HCT116 (cell line): ENCODE measurements around the gene ALDH1L2. TPM values are rescaled to one million over a fixed set of nuclear protein-coding genes. Genes with fewer than 3 reads are reported as not detected.

Experiments used
- ATAC-seq: fragments of 200-7000 bp; cut with Tn5 transposase; 2 replicates; pipeline ENCODE4 v1.9.1; 2020; ENCODE audit warnings: mild to moderate bottlenecking, moderate library complexity
- BruUV-seq: library from RNA; stranded (reverse); fragments of 400-500 nt; replicated peaks from 2 replicates; lab custom pipeline; 2021; lab: Mats Ljungman, UMichigan
- CTCF ChIA-PET: fragments of 300-600 bp; sonication (Branson Sonifier 250); formaldehyde crosslinking; loops from one replicate; lab custom pipeline; 2021; ENCODE audit warnings: antibody characterized with exemption; lab: Charles Lee
- POLR2A ChIA-PET: fragments of 300-600, 350-600 bp; sonication (Branson Sonifier 250); formaldehyde crosslinking; loops from one replicate; lab custom pipeline; 2021; ENCODE audit warnings: antibody characterized with exemption; lab: Charles Lee
- RAD21 ChIA-PET, 2 experiments: fragments of 300-600 bp; sonication (Branson Sonifier 250); formaldehyde crosslinking; loops; one replicate each; lab custom pipeline; 2023; ENCODE audit warnings: low total read pairs in 2 of 2; ENCODE audit not compliant: uncharacterized antibody in 2 of 2, unreplicated experiment in 2 of 2, low non-redundant PET in 1 of 2; lab: Charles Lee
- DNase-seq: peaks from one replicate; pipeline ENCODE4 v3.0.0-alpha.2; 2010; ENCODE audit warnings: low read depth, low spot score
- H2AFZ ChIP-seq: fragments of 200-600 bp; shearing (Covaris generic), sonication (generic); 2 replicates; pipeline ENCODE4 v1.6.1; 2017; ENCODE audit warnings: low read depth, mixed run types, mixed read lengths, antibody characterized with exemption, low read length; ENCODE audit not compliant: poor library complexity, severe bottlenecking
- H3K27ac ChIP-seq: 2 replicates; pipeline ENCODE4 v1.5.1; 2012; ENCODE audit warnings: low read depth, low read length
- H3K27me3 ChIP-seq: fragments of 200-600 bp; sonication (generic); 2 replicates; pipeline ENCODE4 v1.6.1; 2016; ENCODE audit warnings: mixed run types, low read length, mixed read lengths; ENCODE audit not compliant: insufficient read depth
- H3K36me3 ChIP-seq, 2 experiments: fragments of 200-500 bp in 1 of 2; fragments of 200-600 bp in 1 of 2; sonication (Bioruptor generic) in 1 of 2; sonication (generic) in 1 of 2; 2 replicates each; pipeline versions ENCODE4 v1.5.1 to v1.6.1; 2014 to 2016; ENCODE audit warnings: low read length in 2 of 2, inconsistent platforms in 1 of 2, mixed read lengths in 1 of 2, mixed run types in 1 of 2; ENCODE audit not compliant: insufficient read depth in 2 of 2, control insufficient read depth in 1 of 2
- H3K4me1 ChIP-seq, 2 experiments: fragments of 200-600 bp in 1 of 2; sonication (generic) in 1 of 2; 2 replicates each; pipeline versions ENCODE4 v1.5.1 to v1.6.1; 2012 to 2017; ENCODE audit warnings: low read length in 2 of 2, inconsistent platforms in 1 of 2, mild to moderate bottlenecking in 1 of 2, mixed read lengths in 1 of 2, mixed run types in 1 of 2, moderate library complexity in 1 of 2; ENCODE audit not compliant: insufficient read depth in 2 of 2, control insufficient read depth in 1 of 2
- H3K4me2 ChIP-seq: fragments of 200-600 bp; sonication (generic); 2 replicates; pipeline ENCODE4 v1.6.1; 2017; ENCODE audit warnings: mixed run types, low read length, mixed read lengths
- H3K4me3 ChIP-seq, 2 experiments: fragments of 200-600 bp in 1 of 2; sonication (generic) in 1 of 2; replicated peaks in 1 of 2; 2 replicates each; pipeline ENCODE4 v1.5.1; 2011 to 2016; ENCODE audit warnings: low read length in 2 of 2, control low read depth in 1 of 2, low read depth in 1 of 2, mild to moderate bottlenecking in 1 of 2, mixed read lengths in 1 of 2, mixed run types in 1 of 2
- H3K79me2 ChIP-seq: fragments of 200-600 bp; sonication (generic); 2 replicates; pipeline ENCODE4 v1.6.1; 2017; ENCODE audit warnings: mild to moderate bottlenecking, mixed run types, low read length, moderate library complexity, mixed read lengths; ENCODE audit not compliant: insufficient read depth
- H3K9ac ChIP-seq: fragments of 200-600 bp; sonication (generic); 2 replicates; pipeline ENCODE4 v1.6.1; 2016; ENCODE audit warnings: low read length, mixed read lengths
- H3K9me2 ChIP-seq: fragments of 200-600 bp; sonication (generic), shearing (Covaris generic); 2 replicates; pipeline ENCODE4 v1.6.1; 2017; ENCODE audit warnings: mixed run types, mild to moderate bottlenecking, moderate library complexity; ENCODE audit not compliant: insufficient read depth
- H3K9me3 ChIP-seq, 2 experiments: fragments of 200-500 bp in 1 of 2; fragments of 200-600 bp in 1 of 2; sonication (Bioruptor generic) in 1 of 2; sonication (generic) in 1 of 2; 2 replicates each; pipeline ENCODE4 v1.6.1; 2014 to 2017; ENCODE audit warnings: low read length in 2 of 2, mixed read lengths in 2 of 2, inconsistent platforms in 1 of 2, low read depth in 1 of 2, mild to moderate bottlenecking in 1 of 2, mixed run types in 1 of 2, moderate library complexity in 1 of 2; ENCODE audit not compliant: control insufficient read depth in 1 of 2, insufficient read depth in 1 of 2
- H4K20me1 ChIP-seq: fragments of 200-600 bp; sonication (generic), shearing (Covaris generic); 2 replicates; pipeline ENCODE4 v1.6.1; 2017; ENCODE audit warnings: mixed run types, mild to moderate bottlenecking, moderate library complexity; ENCODE audit not compliant: insufficient read depth
- ATF3 ChIP-seq: IDR thresholded peaks from 2 replicates; pipeline ENCODE4 v1.6.1; 2012
- CEBPB ChIP-seq: IDR thresholded peaks from 2 replicates; pipeline ENCODE4 v1.6.1; 2012; ENCODE audit warnings: low read depth
- CTCF ChIP-seq, 3 experiments: fragments of 200-600 bp in 1 of 3; sonication (generic) in 1 of 3; IDR thresholded peaks in 2 of 3; conservative IDR thresholded peaks in 1 of 3; 2 replicates each; pipeline ENCODE4 v1.5.1; 2012 to 2017; ENCODE audit warnings: low read depth in 2 of 3, low read length in 2 of 3, antibody characterized with exemption in 1 of 3, borderline replicate concordance in 1 of 3, control low read depth in 1 of 3, mild to moderate bottlenecking in 1 of 3, mixed read lengths in 1 of 3, mixed run types in 1 of 3, moderate library complexity in 1 of 3; ENCODE audit not compliant: insufficient read depth in 1 of 3
- EGR1 ChIP-seq: IDR thresholded peaks from 2 replicates; pipeline ENCODE4 v1.6.1; 2012; ENCODE audit warnings: low read depth
- ELF1 ChIP-seq: IDR thresholded peaks from 2 replicates; pipeline ENCODE4 v1.6.1; 2012; ENCODE audit warnings: low read depth, borderline replicate concordance
- EZH2 ChIP-seq: fragments of 200-600 bp; sonication (generic); IDR thresholded peaks from 2 replicates; pipeline ENCODE4 v1.6.1; 2017; ENCODE audit warnings: antibody characterized with exemption, mixed run types
- JUND ChIP-seq: IDR thresholded peaks from 2 replicates; pipeline ENCODE4 v1.6.1; 2012
- RAD21 ChIP-seq: IDR thresholded peaks from 2 replicates; pipeline ENCODE4 v1.6.1; 2012; ENCODE audit warnings: low read depth, mild to moderate bottlenecking
- REST ChIP-seq: IDR thresholded peaks from 2 replicates; pipeline ENCODE4 v1.6.1; 2012; ENCODE audit warnings: low read depth
- SRF ChIP-seq: IDR thresholded peaks from 2 replicates; pipeline ENCODE4 v1.6.1; 2012; ENCODE audit warnings: low read depth
- YY1 ChIP-seq: IDR thresholded peaks from 2 replicates; pipeline ENCODE4 v1.6.1; 2011; ENCODE audit warnings: low read length, low read depth, moderate library complexity, mild to moderate bottlenecking; ENCODE audit not compliant: insufficient replicate concordance; ENCODE audit errors: extremely low read depth
- ZBTB33 ChIP-seq: IDR thresholded peaks from 2 replicates; pipeline ENCODE4 v1.6.1; 2011; ENCODE audit warnings: mild to moderate bottlenecking, low read length, moderate library complexity; ENCODE audit not compliant: insufficient replicate concordance; ENCODE audit errors: extremely low read depth
- ZFX ChIP-seq: fragments of 450-650 bp; IDR thresholded peaks from 2 replicates; pipeline ENCODE4 v1.6.1; 2017
- ZNF274 ChIP-seq: fragments of 200-500 bp; sonication (Bioruptor generic); IDR thresholded peaks from 2 replicates; pipeline ENCODE4 v1.6.1; 2014; ENCODE audit warnings: mild to moderate bottlenecking, low read depth, low read length, inconsistent platforms
- intact Hi-C: fragments of 100-400 bp; cut with micrococcal nuclease; formaldehyde crosslinking; loops from 2 replicates; pipeline ENCODE4 v1.10.0; 2022
- total RNA-seq: library from RNA; stranded (reverse); gene quantifications from one replicate; pipeline ENCODE4 v1.2.1, GENCODE V29; 2021; ENCODE audit not compliant: unreplicated experiment

The ALDH1L2 gene
- total RNA-seq, 1 experiment from 2014 or later: 1.5 TPM

DNA sequence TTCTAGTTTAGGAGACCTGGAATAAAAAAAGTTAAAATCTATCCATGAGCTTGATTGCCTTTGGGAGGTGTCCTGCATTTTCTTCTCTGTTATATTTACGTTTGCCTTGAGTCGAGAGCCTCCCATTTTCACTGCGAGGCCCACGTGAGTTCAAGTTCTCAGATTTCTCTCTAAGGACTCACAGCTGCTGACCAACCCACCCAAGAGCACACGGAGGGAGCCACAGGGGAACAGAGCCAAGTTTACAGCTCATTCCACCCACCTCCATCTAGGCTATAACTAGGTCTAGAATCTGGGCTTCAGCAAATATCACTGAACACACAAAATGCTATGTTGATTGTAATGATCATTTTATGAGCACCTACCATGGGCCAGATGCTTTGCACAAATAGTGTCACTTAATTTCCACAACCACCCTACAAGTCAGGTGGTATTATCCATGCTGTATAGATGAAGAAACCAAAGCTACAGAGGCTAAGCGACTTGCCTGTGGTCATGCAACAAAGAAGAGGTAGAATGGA lies 16.7 kb downstream of the ALDH1L2 start:
- POLR2A ChIA-PET: no interaction called here
- DNase-seq: no peak
- H3K4me1 ChIP-seq: no peaks in the 10 kb centered on the region
- no peaks in the 10 kb centered on the region for H3K79me2 ChIP-seq
- no peaks in the 10 kb centered on the region for H3K36me3 ChIP-seq
- no peaks in the 10 kb centered on the region for H3K9me3 ChIP-seq
- H3K4me2 ChIP-seq: no peak overlapping the region
- TF ChIP-seq ZNF274 (no peak), YY1 (no peak), ATF3 (no peak), EZH2 (no peak), JUND (no peak), RAD21 (no peak), EGR1 (no peak), ZBTB33 (no peak), SRF (no peak), ZFX (no peak), REST (no peak), ELF1 (no peak), CEBPB (no peak), CTCF (IDR thresholded peaks at IDR 0.05 in 2 of 3, conservative IDR thresholded peaks at IDR 0.05 in 1 of 3; ENCODE audit: borderline replicate concordance in 1 of 3, insufficient read depth in 1 of 3, low read depth in 2 of 3, low read length in 2 of 3) (no peak)
- intact Hi-C loops: no loop called here
- no peaks in the 10 kb centered on the region for H3K27me3 ChIP-seq
- H3K9ac ChIP-seq: no peak overlapping the region
- CTCF ChIA-PET: no interaction called here
- ATAC-seq: no peak
- H3K9me2 ChIP-seq: no peaks in the 10 kb centered on the region
- BruUV-seq: no TSS peak
- RAD21 ChIA-PET: no interaction called here
- H2AFZ ChIP-seq: no peak overlapping the region
- no peak overlapping the region for H3K27ac ChIP-seq
- no peaks in the 10 kb centered on the region for H4K20me1 ChIP-seq
- no peak overlapping the region for H3K4me3 ChIP-seq
